Raji (cell line): ENCODE measurements around the gene CTRL.
A peak's percentile ranks its signal among the peaks of the same experiment; 100 is the strongest.

Source experiments
- POLR2A ChIP-seq: IDR thresholded peaks from 2 replicates; pipeline ENCODE4 v1.6.1; 2011; ENCODE audit warnings: low read depth, low read length, control low read depth; ENCODE audit not compliant: insufficient read depth

CTRL gene

DNA sequence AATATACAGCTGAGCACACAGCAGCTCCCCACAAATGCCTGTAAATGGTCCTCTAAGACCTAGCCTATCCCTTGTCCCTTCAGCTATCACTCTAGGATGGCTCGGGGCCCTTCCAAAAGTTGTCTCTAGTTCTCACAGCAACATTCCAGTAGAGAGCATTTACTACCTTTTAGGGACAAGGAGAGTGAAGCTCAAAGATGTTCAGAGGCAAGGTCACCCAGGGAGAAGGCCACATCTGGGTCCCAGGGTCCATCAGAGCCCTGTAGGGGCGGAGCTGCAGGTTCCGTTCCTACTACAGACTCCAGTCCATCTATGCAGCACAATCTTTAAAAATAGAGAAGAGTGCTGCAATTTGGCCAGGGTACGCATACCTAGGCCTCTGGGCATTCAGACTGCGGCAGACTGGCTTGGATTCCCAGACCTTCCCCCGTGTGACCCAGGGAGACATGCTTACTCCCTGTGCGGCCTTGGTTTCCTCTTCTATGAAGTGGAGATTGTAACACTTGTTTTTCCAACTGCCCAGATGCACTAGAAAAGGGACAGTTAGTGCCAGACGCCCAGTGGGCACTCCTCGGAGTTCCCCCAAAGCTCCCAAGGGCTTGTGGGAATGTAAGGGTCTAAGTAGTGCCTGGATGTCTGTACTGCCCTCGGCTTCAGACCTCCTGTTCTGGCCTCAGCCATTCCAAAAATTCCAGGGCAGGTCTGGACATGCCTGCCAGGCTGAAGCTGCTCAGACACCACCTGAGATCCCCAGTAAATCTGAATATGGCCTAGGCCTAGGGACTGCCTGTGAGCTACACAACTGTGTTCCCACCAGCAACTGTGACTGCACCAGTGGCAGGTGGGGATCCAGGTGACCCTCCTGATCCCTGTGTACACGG lies 34.2 kb upstream of the CTRL start:
- no peak for TF ChIP-seq POLR2A

DNA sequence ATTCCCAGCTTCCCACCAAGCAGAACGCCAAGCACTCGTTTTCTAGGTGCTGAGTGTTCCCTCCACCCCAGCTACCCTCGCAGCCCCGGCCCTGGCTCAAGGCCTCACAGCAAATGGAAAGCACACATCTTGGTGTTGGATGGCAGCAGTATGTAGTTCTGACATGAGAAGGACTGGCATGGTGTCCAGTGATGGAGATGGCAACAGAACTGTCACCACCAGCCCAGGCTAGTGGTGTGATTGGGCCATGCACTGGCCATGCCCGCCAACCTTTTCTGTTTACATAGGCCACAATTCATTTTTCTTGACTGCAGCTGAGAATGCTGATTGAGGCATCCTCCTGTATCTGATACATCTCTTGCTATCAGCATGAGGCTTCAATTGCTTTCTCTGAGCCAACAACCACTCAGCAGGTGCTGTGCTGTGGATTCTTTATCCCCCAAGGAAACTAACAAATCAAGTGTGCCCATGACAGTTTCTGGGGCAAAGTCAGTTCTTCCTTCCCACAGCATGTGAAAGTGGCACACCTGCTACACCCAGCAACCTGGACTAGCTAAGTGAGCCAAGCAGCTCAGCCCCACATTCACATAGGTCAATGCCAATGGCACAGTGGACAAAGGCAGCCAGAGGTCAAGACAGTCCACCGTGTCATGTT lies 32.9 kb upstream of the CTRL start:
- TF ChIP-seq POLR2A: no peak

- TF ChIP-seq POLR2A: no peak
Observed at GRCh38 chr16:67963662-67964321, 32.1 kb upstream of the CTRL start.

GRCh38 chr16:67963292-67963661 lies 31.6 kb upstream of the CTRL start:
- TF ChIP-seq POLR2A: no peak

DNA sequence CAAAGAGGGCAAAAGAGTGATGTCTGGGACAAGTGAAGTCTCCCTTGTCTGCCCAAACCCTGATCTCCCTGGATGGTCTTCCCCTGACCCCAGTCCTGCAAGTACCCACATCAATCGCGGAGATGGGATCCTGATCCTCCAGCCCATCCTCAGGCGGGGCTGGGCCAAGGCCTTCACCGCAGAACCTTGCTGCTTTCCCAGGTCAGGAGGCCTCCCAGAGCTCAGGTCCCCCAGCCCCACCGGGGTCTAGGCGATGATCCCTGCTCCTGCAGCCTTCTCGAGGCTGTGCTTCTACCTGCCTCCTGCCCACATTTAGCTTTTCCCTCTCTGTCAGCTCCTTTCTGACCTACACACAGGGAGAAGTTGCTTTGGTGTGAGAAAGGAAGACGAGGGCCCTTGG lies 30.5 kb upstream of the CTRL start:
- no peak for TF ChIP-seq POLR2A

GRCh38 chr16:67961551-67961957 lies 29.9 kb upstream of the CTRL start:
- no peak for TF ChIP-seq POLR2A

DNA sequence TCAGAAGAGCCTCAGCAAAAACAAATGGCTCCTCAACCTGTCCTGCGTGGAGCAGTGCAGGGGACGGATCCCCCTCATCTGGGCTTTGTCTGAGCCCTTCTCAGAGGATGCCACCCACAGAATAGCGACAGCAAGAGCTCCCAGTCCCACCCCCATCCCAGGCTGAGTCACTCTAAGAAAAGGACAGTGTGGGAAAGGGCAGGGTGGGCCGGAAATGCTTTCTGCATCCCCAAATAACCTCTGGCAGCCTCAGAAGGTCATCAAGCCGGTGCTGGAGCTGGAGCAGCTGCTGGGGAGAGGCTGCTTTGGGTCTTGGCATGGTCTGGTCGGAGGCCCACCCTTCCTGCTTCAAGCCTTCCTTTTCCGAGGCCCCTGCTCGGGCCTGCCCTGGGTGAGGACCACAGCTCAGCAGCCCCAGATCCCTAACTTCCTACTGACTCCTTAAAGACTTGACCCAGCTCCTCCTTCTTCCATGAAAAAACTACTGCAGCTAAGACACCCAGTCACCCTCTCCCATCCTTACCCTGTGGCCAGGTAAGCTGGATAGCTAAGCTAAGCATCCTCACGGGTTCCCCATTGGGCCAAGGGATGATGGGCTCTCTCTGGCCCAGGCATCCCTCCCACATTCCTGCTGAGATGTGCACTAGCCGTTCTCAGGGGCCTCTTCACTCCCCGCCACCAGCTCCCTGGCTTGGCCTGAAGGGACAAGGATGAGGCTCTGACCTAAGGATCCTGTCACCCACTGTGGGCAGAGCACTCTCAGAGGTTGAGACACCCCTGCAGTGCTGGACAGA lies 28.1 kb upstream of the CTRL start:
- TF ChIP-seq POLR2A: no peak

DNA sequence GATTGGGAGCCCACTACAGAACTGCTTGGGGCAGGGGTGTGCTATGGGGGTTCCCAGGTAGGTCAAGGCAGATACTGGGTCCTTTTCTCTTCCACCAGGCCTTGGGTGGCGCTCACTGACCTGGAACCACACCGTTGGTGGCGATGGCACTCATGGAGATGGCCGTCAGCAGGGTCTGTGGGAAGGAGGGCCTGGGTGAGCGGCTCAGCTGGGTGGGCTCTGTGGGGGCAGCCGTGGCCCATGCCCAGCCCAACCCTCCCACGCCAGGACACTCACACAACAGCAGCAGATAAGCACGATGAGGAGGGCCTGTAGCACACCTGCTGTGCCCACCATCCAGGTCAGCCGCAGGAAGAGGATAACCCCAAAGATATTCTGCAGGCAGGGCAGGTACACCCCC lies 26.0 kb upstream of the CTRL start:
- no peak for TF ChIP-seq POLR2A

GRCh38 chr16:67954421-67955196 lies 22.9 kb upstream of the CTRL start:
- TF ChIP-seq POLR2A: no peak

GRCh38 chr16:67953641-67954375 lies 22.1 kb upstream of the CTRL start:
- no peak for TF ChIP-seq POLR2A

GRCh38 chr16:67951485-67951884 lies 19.8 kb upstream of the CTRL start:
- TF ChIP-seq POLR2A: 0 out of 2 replicates have a peak, but pooled peaks have one; percentile 10

DNA sequence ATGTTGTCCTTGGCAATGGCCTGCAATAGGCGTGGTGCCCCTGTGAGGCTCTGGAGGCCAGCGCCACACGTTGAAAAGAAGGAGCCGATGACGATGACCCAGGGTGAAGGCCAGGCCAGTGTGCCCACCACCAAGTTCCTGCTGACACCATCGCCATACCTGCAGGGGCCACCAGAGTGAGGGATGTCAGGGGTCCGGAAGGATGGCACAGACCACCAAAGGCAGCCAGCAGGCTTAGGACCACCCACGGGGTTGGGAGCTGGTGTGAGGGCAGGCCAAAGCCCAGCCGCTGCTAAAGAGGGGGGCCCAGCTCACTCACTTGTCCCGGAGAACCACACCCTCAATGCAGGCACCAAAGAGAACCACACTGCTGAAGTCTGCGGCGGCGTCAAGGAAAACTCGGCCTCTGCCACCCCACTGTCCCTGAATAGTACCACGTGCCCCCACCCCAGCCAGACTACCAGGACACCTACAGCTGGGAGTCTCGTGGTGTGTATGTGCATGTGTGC lies 18.7 kb upstream of the CTRL start:
- TF ChIP-seq POLR2A: no peak

GRCh38 chr16:67949645-67950044 lies 18.0 kb upstream of the CTRL start:
- TF ChIP-seq POLR2A: peak; percentile 31; the same call in 1 of the 2 replicates

DNA sequence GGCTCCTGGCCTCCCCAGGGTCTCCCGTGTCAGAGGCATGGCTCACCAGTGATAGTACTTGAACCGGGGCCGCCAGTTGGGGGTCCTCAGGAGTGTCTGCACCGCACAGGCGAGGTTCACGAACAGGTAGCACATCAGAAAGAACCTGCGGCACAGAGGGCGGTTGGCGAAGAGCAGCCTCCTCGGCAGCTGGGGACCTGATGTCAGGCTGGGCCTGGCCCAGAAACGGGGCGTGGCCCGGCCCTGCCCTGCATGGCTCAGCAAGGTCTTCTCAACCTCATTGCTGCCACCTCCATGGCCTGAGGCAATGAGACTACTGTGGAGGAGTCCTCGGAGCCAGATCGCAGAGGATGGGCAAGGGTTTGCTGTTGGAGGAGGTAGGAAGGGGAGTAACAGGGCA lies 16.4 kb upstream of the CTRL start:
- TF ChIP-seq POLR2A: peak; percentile 0; the same call in 1 of the 2 replicates

- TF ChIP-seq POLR2A: 0 out of 2 replicates have a peak, but pooled peaks have one; percentile 20
Observed at GRCh38 chr16:67946966-67947558, 15.4 kb upstream of the CTRL start.
